PC-9 (cell line): ENCODE measurements around the gene DNAH11. TPM values are rescaled to one million over a fixed set of nuclear protein-coding genes. Genes with fewer than 3 reads are reported as not detected.

Source experiments
- BruUV-seq: library from RNA; stranded (reverse); fragments of 400-500 nt; replicated peaks from 2 replicates; lab custom pipeline; 2021; lab: Mats Ljungman, UMichigan
- CTCF ChIA-PET: fragments of 300-600 bp; sonication (Branson Sonifier 250); formaldehyde crosslinking; loops from one replicate; lab custom pipeline; 2022; ENCODE audit warnings: antibody characterized with exemption; lab: Charles Lee
- POLR2A ChIA-PET: fragments of 300-600 bp; sonication (Branson Sonifier 250); formaldehyde crosslinking; loops from one replicate; lab custom pipeline; 2022; ENCODE audit warnings: antibody characterized with exemption; ENCODE audit not compliant: unreplicated experiment; lab: Charles Lee
- DNase-seq, 2 experiments: peaks; one replicate each; pipeline versions ENCODE4 v3.0.0 to v3.0.0-alpha.2; 2015 to 2022; ENCODE audit warnings: mixed read lengths in 1 of 2
- H2AFZ ChIP-seq: fragments of 200-600 bp; sonication (generic); 2 replicates; pipeline ENCODE4 v1.8.1; 2017; ENCODE audit warnings: antibody characterized with exemption
- H3F3A ChIP-seq: fragments of 200-600 bp; sonication (generic); 2 replicates; pipeline ENCODE4 v1.8.1; 2017; ENCODE audit warnings: antibody characterized with exemption, mild to moderate bottlenecking, low read depth; ENCODE audit not compliant: insufficient read depth
- H3K27ac ChIP-seq: fragments of 200-600 bp; sonication (generic); 2 replicates; pipeline ENCODE4 v1.6.1; 2016; ENCODE audit warnings: mixed run types
- H3K27me3 ChIP-seq: fragments of 200-600 bp; sonication (generic); 2 replicates; pipeline ENCODE4 v1.6.1; 2016; ENCODE audit warnings: low read depth, mixed run types; ENCODE audit not compliant: insufficient read depth
- H3K36me3 ChIP-seq: fragments of 200-600 bp; sonication (generic); 2 replicates; pipeline ENCODE4 v1.6.1; 2016; ENCODE audit warnings: low read depth, mixed run types
- H3K4me1 ChIP-seq: fragments of 200-600 bp; sonication (generic); replicated peaks from 2 replicates; pipeline ENCODE4 v1.6.1; 2016; ENCODE audit warnings: mixed run types; ENCODE audit not compliant: insufficient read depth
- H3K4me2 ChIP-seq: fragments of 200-600 bp; sonication (generic); 2 replicates; pipeline ENCODE4 v1.6.1; 2017; ENCODE audit warnings: mixed run types
- H3K4me3 ChIP-seq: fragments of 200-600 bp; sonication (generic); 2 replicates; pipeline ENCODE4 v1.6.1; 2016; ENCODE audit warnings: mixed run types
- H3K79me2 ChIP-seq: fragments of 200-600 bp; sonication (generic); 2 replicates; pipeline ENCODE4 v1.6.1; 2017; ENCODE audit warnings: low read depth, mixed run types
- H3K9me2 ChIP-seq: fragments of 200-600 bp; sonication (generic); 2 replicates; pipeline ENCODE4 v1.8.1; 2017; ENCODE audit warnings: mild to moderate bottlenecking; ENCODE audit not compliant: insufficient read depth
- H3K9me3 ChIP-seq: fragments of 200-600 bp; sonication (generic); 2 replicates; pipeline ENCODE4 v1.8.1; 2016; ENCODE audit warnings: low read depth; ENCODE audit not compliant: insufficient read depth
- H4K20me1 ChIP-seq: fragments of 200-600 bp; sonication (generic); 2 replicates; pipeline ENCODE4 v1.8.1; 2017; ENCODE audit not compliant: insufficient read depth
- CTCF ChIP-seq: fragments of 200-600 bp; sonication (generic); conservative IDR thresholded peaks from 2 replicates; pipeline ENCODE4 v1.6.1; 2017; ENCODE audit warnings: mixed run types, antibody characterized with exemption, mild to moderate bottlenecking, moderate library complexity
- EZH2 ChIP-seq: fragments of 200-600 bp; sonication (generic); IDR thresholded peaks from 2 replicates; pipeline ENCODE4 v1.8.0; 2017; ENCODE audit warnings: antibody characterized with exemption, low read depth
- intact Hi-C: fragments of 100-400 bp; cut with micrococcal nuclease; formaldehyde crosslinking; loops from one replicate; pipeline ENCODE4 v1.10.0; 2022; ENCODE audit not compliant: unreplicated experiment
- total RNA-seq: library from RNA; stranded (reverse); gene quantifications from 2 replicates; pipeline ENCODE4 v1.2.3, GENCODE V29; 2021

The DNAH11 gene
- total RNA-seq, 1 experiment from 2014 or later, result not detected

GRCh38 chr7:21945454-21946221 is 402.8 kb downstream of the DNAH11 start, which contains the start of gene CDCA7L:
Gene CDCA7L (minus strand): TSS chr7:21945899. CDS start chr7:21945804, 95 bp downstream.
- Histone ChIP-seq H3K4me1 (peaks cover 53% of the 10 kb centered on the region), H2AFZ (peak within 1 kb of the TSS; percentile 93), H3K4me2 (peak within 1 kb of the TSS; percentile 91), H3K9me2 (no peaks in the 10 kb centered on the region), H3K4me3 (peak within 1 kb of the TSS; percentile 91), H3K9me3 (no peaks in the 10 kb centered on the region), H4K20me1 (peaks cover 22% of the 10 kb centered on the region), H3K27ac (peak within 1 kb of the TSS; percentile 94), H3K79me2 (peaks cover 45% of the 10 kb centered on the region), H3K27me3 (no peaks in the 10 kb centered on the region), H3K36me3 (no peaks in the 10 kb centered on the region), H3F3A (peaks cover 31% of the 10 kb centered on the region)
- TSS peak; percentile 42 for BruUV-seq
- no peak for TF ChIP-seq CTCF
- no peak for TF ChIP-seq EZH2
- intact Hi-C loops, result loop anchor here (1.0 to 10.0 kb wide), 5 partner anchors 15 to 1649 kb away; partner anchors contain the start of genes CCDC126 and SP4
- peak; percentile 79 to 95 for DNase-seq
- POLR2A ChIA-PET, result interaction anchor here (0.5 to 0.9 kb wide), 8 partner anchors 9 to 1406 kb away, joined by 3 to 19 read pairs (median 5); no protein-coding TSS in a partner anchor
- CTCF ChIA-PET, result interaction anchor here (0.7 to 1.0 kb wide), 2 partner anchors 38 to 137 kb away, joined by 3 read pairs; no protein-coding TSS in a partner anchor

- Histone ChIP-seq H3K36me3 (no peaks in the 10 kb centered on the region), H3K27ac (peak overlapping the region; percentile 94), H3K4me3 (peak overlapping the region; percentile 91), H3F3A (peaks cover 30% of the 10 kb centered on the region), H3K79me2 (peaks cover 39% of the 10 kb centered on the region), H3K9me2 (no peaks in the 10 kb centered on the region), H3K4me1 (peaks cover 47% of the 10 kb centered on the region), H2AFZ (peak overlapping the region; percentile 93), H3K9me3 (no peaks in the 10 kb centered on the region), H4K20me1 (peaks cover 17% of the 10 kb centered on the region), H3K27me3 (no peaks in the 10 kb centered on the region), H3K4me2 (peak overlapping the region; percentile 91)
- TF ChIP-seq EZH2, result no peak
- no peak for TF ChIP-seq CTCF
- intact Hi-C loops, result loop anchor here (1.0 to 10.0 kb wide), 4 partner anchors 26 to 1649 kb away; partner anchors contain the start of genes CCDC126 and SP4
- POLR2A ChIA-PET, result interaction anchor here (0.6 kb wide), 1 partner anchor 1067 kb away, joined by 5 read pairs; no protein-coding TSS in a partner anchor
- DNase-seq, result peak in 1 of 2 experiments; percentile 83
- CTCF ChIA-PET, result no interaction called here
- TSS peak; percentile 44 for BruUV-seq
Measured at GRCh38 chr7:21946222-21946709, 403.4 kb downstream of the DNAH11 start.

GRCh38 chr7:21947056-21947455 is 404.2 kb downstream of the DNAH11 start:
- Histone ChIP-seq H3K9me2 (no peaks in the 10 kb centered on the region), H3F3A (peaks cover 27% of the 10 kb centered on the region), H3K27ac (0 out of 2 replicates have a peak overlapping the region, but pooled peaks have one; percentile 9), H3K9me3 (no peaks in the 10 kb centered on the region), H3K4me2 (peak overlapping the region; percentile 91), H3K4me3 (no peak overlapping the region), H2AFZ (no peak overlapping the region), H3K36me3 (no peaks in the 10 kb centered on the region), H3K4me1 (peaks cover 39% of the 10 kb centered on the region), H3K27me3 (no peaks in the 10 kb centered on the region), H4K20me1 (peaks cover 16% of the 10 kb centered on the region), H3K79me2 (peaks cover 31% of the 10 kb centered on the region)
- BruUV-seq, result no TSS peak
- CTCF ChIA-PET, result interaction anchor here (0.6 kb wide), 1 partner anchor 1567 kb away, joined by 7 read pairs; no protein-coding TSS in a partner anchor
- POLR2A ChIA-PET, result no interaction called here
- DNase-seq, result peak in 1 of 2 experiments; percentile 32
- no peak for TF ChIP-seq EZH2
- TF ChIP-seq CTCF, result no peak
- intact Hi-C loops, result loop anchor here (5.0 to 10.0 kb wide), 2 partner anchors 520 to 1648 kb away; partner anchors contain the start of genes CCDC126 and SP4
